Heart left ventricle (tissue), 13 donors: ENCODE results near the gene C8G.

ENCODE experiments used
- CTCF ChIP-seq, 12 donors: fragments of 200-600 bp; sonication (generic) in 4 of 12; IDR thresholded peaks; one replicate each; pipeline versions ENCODE4 v1.5.0 to v1.8.0; 2018 to 2022; ENCODE audit warnings: antibody characterized with exemption in 12 of 12, mild to moderate bottlenecking in 5 of 12
- POLR2A ChIP-seq, 2 donors: fragments of 450-650 bp; IDR thresholded peaks; one replicate each; pipeline ENCODE4 v1.6.1; 2017; ENCODE audit warnings: antibody characterized with exemption in 2 of 2, mild to moderate bottlenecking in 2 of 2, moderate library complexity in 2 of 2
- donor health status: ischemic (EF 13 %, LVEDD 7.1; RV severe dilation, severe dysfunction).
- donor health status: DM: no; HTN: yes; CAD: no.
- donor health status: DM: no; HTN: no; CAD: no.
- donor health status: ischemic (EF 25% LVEDD 6.9; RV normal size, moderate dysfunction).
- donor health status: ischemic (EF 25% LVEDD 5.7; RV mildly dilated, moderate dysfunction).
- donor health status: ischemic (EF 35%, LVEDD 5.7; RV mildly dilated, moderate dysfunction).
- donor health status: nonischemic (EF 11% LVEDD 7.7; RV severe dilation, severe dysfunction).
- donor health status: DM: yes; HTN: yes; CAD: no.
- donor health status: PGD.
- donor health status: ischemic (EF 29% LVEDD 5.4; RV normal size, mild dysfunction).
- donor health status: nonischemic (EF 23%, LVEDD 6.1; RV moderate dilation, normal function).

GRCh38 chr9:136958473-136958872, 13.4 kb downstream of the C8G start:
- TF ChIP-seq CTCF (IDR thresholded peaks at IDR 0.05) (no peak), POLR2A (IDR thresholded peaks at IDR 0.05) (no peak)
